BJ (cell line): Measurements from ENCODE around the gene KRTAP10-6. TPM values are rescaled to one million over a fixed set of nuclear protein-coding genes. Genes with fewer than 3 reads are reported as not detected.

Source experiments
- CTCF ChIA-PET: fragments of 350-600 bp; formaldehyde crosslinking; extraction: SDS; loops from one replicate; lab custom pipeline; 2021; ENCODE audit warnings: antibody characterized with exemption, inconsistent platforms; lab: Yijun Ruan, JAX
- POLR2A ChIA-PET: fragments of 300-600 bp; sonication (Branson Sonifier 250); formaldehyde crosslinking; extraction: SDS; loops from one replicate; lab custom pipeline; 2021; ENCODE audit warnings: antibody characterized with exemption; lab: Charles Lee
- DNase-seq: peaks from one replicate; pipeline ENCODE4 v3.0.0-alpha.2; 2011; ENCODE audit warnings: low read depth
- H3K27me3 ChIP-seq: 2 replicates; pipeline ENCODE4 v1.6.0; 2011; ENCODE audit warnings: low read length; ENCODE audit not compliant: control insufficient read depth, insufficient read depth
- H3K36me3 ChIP-seq: 2 replicates; pipeline ENCODE4 v1.5.1; 2011; ENCODE audit warnings: low read length; ENCODE audit not compliant: control insufficient read depth, insufficient read depth
- H3K4me3 ChIP-seq: 2 replicates; pipeline ENCODE4 v1.5.1; 2011; ENCODE audit warnings: low read depth, mild to moderate bottlenecking, control low read depth, low read length
- polyA plus RNA-seq: library from polyadenylated mRNA; depleted of rRNA; stranded (reverse); fragments of >200 nt; gene quantifications from 2 replicates; pipeline ENCODE4 v1.2.3, GENCODE V29; 2011
- TF ChIP-seq, protein P1 (sequence below): IDR thresholded peaks from 2 replicates; pipeline ENCODE4 v1.5.1; 2011; ENCODE audit warnings: low read depth, mild to moderate bottlenecking, control low read depth, inconsistent platforms, low read length, moderate library complexity; ENCODE audit not compliant: insufficient read depth

Gene KRTAP10-6
- polyA plus RNA-seq, 1 experiment = not detected

DNA sequence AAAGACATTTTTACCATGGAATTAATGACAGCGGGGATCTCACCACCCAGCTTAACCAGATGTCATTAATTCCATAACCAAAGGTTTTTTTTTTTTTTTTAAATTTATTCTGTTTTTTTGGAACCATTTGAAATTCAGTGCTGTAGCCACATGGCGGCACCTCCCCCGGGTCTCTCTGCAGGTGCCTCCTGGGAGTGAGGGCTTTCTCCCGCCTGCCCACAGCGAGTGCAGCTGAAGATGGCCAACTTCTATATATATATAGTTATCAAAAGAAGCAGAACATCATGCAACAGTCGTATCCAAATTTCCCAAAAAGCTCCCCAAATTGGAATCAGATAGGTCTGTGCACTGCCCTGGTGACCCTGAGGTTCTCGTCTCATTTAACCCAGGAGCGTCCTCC, 23.2 kb upstream of the KRTAP10-6 start:
- H3K27me3 ChIP-seq = no peaks in the 10 kb centered on the region
- H3K36me3 ChIP-seq = no peaks in the 10 kb centered on the region
- POLR2A ChIA-PET = no interaction called here
- TF ChIP-seq, protein P1, sequence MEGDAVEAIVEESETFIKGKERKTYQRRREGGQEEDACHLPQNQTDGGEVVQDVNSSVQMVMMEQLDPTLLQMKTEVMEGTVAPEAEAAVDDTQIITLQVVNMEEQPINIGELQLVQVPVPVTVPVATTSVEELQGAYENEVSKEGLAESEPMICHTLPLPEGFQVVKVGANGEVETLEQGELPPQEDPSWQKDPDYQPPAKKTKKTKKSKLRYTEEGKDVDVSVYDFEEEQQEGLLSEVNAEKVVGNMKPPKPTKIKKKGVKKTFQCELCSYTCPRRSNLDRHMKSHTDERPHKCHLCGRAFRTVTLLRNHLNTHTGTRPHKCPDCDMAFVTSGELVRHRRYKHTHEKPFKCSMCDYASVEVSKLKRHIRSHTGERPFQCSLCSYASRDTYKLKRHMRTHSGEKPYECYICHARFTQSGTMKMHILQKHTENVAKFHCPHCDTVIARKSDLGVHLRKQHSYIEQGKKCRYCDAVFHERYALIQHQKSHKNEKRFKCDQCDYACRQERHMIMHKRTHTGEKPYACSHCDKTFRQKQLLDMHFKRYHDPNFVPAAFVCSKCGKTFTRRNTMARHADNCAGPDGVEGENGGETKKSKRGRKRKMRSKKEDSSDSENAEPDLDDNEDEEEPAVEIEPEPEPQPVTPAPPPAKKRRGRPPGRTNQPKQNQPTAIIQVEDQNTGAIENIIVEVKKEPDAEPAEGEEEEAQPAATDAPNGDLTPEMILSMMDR = no peak
- DNase-seq = no peak
- CTCF ChIA-PET = no interaction called here
- H3K4me3 ChIP-seq = no peak overlapping the region

DNA sequence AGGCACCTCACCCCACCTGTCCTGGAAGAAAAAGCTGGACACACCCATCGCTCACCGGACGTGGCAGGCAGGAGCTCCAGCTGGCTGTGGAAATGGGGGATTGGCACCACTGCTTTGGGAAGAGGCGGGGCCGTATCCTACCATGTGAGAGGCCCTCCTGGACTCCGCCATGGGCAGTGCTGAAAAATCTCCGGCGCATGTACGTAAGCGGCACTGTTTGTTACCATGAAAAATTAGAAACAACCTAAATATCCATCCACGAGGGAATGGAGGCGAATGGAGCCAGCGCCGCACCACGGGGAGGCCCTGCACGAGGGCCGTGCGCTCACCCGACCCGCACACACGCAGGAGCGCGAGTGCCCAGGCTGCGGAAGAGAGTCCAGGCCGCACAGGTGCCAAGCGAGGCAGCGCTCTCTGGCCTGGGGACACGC, 22.7 kb upstream of the KRTAP10-6 start:
- no peaks in the 10 kb centered on the region for H3K27me3 ChIP-seq

DNA sequence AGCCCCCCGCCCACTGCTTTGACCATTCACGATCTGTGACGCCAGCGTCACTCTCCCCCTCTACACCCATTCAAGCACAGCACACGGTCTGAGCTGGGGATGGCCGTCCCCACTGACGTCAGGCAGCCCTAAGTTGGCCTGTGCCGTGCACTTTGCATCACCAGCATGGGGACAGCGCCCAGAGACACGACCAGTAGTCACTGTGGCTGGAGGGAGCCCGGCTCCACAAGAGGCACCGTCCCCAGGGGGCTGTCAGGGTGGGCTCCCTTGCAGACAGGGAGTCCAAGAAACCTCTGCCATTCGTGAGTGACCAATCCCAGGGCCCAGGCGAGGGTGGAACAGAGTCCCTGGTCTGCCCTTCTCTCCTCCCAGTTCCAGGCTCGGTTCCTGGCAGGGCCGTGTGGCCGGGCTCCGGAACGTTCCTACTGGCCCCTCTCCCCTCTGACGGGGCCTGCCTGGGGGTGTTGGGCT, 21.9 kb upstream of the KRTAP10-6 start:
- ChIA-PET CTCF (no interaction called here), POLR2A (no interaction called here)
- TF ChIP-seq, protein P1 = no peak

More for the DNA sequence above, 22.7 kb upstream of the KRTAP10-6 start:
- no peak overlapping the region for H3K4me3 ChIP-seq
- TF ChIP-seq, protein P1 = no peak
- no peaks in the 10 kb centered on the region for H3K36me3 ChIP-seq
- CTCF ChIA-PET = no interaction called here
- POLR2A ChIA-PET = no interaction called here
- DNase-seq = no peak

DNA sequence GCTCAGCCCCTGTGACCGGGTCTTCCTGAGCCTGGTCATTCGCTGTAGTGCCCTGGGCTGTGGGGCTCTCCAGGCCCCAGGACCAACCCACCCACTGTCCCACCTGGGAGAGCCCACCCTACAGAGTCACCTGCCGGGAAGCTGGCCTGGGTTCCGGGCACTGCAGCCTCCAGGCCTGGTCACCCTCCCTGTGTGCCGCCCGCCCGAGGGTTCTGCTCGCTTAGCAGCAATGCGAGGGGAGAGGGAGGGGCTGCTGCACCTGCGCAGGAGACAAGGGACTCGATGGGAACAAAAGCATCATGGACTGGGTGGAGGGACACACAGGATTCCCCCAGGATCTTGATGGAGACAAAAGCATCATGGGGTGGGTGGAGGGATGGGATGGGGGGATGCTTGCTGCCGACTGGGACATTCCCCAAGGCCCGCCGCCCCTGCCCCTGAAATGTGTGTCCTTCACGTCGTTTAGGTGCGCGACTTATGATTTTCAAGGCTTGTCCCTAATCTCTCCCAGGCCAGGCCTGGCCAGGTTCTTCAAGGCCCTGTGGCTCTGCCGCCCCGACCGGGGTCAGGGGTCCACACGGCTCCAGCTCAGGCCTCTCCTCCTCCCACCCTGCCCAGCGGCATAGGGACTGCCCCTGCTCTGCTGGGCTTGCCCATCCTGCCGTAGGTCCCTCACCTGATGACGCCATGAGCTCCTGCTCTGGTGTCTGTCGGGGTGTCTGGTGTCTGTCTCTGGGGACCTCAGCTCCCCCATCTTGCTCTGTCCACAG, 21.3 kb upstream of the KRTAP10-6 start:
- DNase-seq = no peak
- ChIA-PET CTCF (no interaction called here), POLR2A (no interaction called here)
- Histone ChIP-seq H3K36me3 (no peaks in the 10 kb centered on the region), H3K27me3 (no peaks in the 10 kb centered on the region), H3K4me3 (no peak overlapping the region)
- TF ChIP-seq, protein P1 = no peak

More for the DNA sequence above, 21.9 kb upstream of the KRTAP10-6 start:
- Histone ChIP-seq H3K27me3 (no peaks in the 10 kb centered on the region), H3K36me3 (no peaks in the 10 kb centered on the region), H3K4me3 (no peak overlapping the region)
- no peak for DNase-seq

DNA sequence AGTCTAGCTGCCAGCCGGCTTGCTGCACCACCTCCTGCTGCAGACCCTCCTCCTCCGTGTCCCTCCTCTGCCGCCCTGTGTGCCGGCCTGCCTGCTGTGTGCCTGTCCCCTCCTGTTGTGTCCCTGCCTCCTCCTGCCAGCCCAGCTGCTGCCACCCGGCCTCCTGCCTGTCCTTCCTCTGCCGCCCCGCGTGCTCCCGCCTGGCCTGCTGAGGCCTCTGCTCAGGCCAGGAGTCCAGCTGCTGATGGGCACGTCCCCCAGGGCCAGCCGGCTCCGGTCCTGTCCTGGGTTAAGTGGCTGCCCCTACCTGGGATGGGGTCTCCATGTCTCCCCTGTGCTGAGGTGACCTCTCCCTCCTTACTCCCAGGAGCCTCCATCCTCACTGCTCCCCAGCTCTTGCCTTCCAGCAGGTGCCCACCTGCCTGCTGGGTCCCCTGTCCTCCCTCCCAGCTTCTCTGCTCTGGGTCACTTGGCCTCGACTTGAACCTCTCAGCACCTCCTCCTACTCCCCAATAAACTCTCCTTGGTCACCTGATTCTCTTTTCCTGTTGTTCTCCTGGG, 20.4 kb upstream of the KRTAP10-6 start:
- TF ChIP-seq, protein P1 = no peak
- H3K4me3 ChIP-seq = no peak overlapping the region
- H3K36me3 ChIP-seq = no peaks in the 10 kb centered on the region
- H3K27me3 ChIP-seq = no peaks in the 10 kb centered on the region
- no peak for DNase-seq
- ChIA-PET POLR2A (no interaction called here), CTCF (no interaction called here)
